CD4-positive, alpha-beta T cell treated with Interleukin-4 for 1 hour (primary cell): Measurements from ENCODE around the gene WWC2.

Source experiments
- DNase-seq, 2 donors: peaks; one replicate each; pipeline ENCODE4 v3.0.0-alpha.2; 2020 to 2022

The WWC2 gene

DNA sequence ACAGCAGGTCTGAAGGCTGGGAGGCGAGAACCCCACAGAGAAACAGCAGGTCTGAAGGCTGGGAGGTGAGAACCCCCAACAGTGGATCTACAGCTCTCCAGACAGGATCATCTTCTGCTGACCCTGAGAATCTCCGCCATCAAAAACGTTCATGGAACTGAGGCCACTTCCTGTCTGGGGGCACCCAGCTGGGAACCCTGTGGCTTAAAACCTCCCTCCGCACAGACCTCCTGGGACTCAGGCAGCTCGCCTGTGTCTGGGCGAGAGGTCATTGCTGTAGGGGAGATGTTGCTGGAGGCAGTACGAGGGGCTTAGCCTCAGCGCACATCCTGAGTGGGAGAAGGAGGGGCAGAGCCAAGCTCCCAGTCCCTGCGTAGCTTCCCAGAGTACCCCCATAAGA lies 238.3 kb downstream of the WWC2 start:
- no peak for DNase-seq

- DNase-seq: no peak
Observed at GRCh38 chr4:183337833-183338232, 238.8 kb downstream of the WWC2 start.

- DNase-seq: no peak
Observed at GRCh38 chr4:183342541-183343533, 243.8 kb downstream of the WWC2 start.

GRCh38 chr4:183343730-183344129 lies 244.7 kb downstream of the WWC2 start:
- no peak for DNase-seq

DNA sequence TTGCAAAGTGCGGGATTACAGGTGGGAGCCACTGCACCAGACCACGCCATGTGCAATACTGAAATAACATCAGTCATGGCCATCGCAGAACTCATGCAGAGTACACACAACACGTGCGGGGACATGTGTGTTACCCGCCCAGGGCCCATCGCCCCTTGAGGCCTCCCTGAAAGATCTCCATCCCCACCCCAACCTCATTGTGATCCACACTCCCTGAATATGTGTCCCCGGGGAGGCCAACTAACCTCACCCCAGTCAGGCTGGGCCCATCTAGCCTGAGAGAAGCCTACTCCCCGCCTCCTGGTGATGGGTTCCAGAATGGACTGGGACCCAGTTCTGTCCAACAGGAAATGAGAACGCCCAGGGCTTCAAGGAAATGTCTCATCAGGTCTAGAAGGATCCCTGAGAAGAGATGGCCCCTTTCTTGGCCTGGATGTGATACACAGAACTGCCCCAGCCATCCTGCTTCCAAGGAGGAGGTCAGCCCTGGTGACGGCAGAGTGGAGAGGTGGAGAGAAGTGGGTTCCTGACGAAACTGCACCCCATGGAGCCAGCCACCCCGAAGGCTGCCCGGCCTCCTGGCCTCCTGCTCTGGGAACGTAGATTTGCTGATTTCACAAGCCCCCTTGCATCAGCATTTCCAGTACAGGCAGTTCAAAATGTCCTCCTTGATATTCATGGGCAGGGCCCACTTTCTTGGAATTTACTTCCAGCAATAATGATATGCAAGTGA lies 245.6 kb downstream of the WWC2 start:
- DNase-seq: no peak

DNA sequence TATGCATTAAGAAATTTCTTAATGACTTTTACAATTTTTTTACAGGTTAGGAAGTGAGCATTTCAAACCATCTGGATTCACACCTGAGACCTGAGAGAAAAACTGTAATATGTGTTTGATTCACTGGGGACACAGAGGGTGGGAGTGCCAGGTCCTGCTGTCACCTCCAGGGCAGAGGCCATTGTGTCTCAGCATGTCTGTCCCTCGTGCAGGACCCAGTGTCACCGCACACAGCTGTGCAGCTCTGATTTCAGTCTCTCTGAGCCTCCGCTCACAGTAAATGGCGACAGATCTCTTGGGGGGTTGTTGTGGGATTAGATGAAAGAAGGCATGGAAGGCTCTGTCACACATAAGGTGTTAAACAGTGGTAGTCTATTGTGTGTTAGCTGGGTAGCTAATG lies 246.2 kb downstream of the WWC2 start:
- no peak for DNase-seq

DNA sequence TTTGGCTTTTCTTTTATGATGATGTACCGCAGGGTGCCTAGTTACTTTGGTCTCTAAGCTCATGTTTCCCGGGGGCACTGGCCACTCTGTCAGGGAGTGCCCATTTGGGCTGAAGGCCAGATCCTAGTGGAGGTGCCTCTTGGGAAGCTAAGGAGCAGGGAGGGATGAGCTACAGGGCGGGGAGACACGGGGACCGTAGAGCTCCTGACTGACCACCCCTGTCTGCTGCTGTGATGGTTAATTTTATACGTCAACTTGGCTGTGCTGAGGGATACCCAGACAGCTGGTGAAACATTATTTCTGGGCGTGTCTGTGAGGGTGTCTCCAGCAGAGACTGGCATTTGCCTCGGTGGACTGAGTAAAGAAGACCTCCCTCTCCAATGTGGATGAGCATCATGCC lies 248.1 kb downstream of the WWC2 start:
- DNase-seq: no peak

GRCh38 chr4:183347566-183347965 lies 248.5 kb downstream of the WWC2 start:
- DNase-seq: no peak

- DNase-seq: no peak
Observed at GRCh38 chr4:183348136-183348535, 249.1 kb downstream of the WWC2 start.

DNA sequence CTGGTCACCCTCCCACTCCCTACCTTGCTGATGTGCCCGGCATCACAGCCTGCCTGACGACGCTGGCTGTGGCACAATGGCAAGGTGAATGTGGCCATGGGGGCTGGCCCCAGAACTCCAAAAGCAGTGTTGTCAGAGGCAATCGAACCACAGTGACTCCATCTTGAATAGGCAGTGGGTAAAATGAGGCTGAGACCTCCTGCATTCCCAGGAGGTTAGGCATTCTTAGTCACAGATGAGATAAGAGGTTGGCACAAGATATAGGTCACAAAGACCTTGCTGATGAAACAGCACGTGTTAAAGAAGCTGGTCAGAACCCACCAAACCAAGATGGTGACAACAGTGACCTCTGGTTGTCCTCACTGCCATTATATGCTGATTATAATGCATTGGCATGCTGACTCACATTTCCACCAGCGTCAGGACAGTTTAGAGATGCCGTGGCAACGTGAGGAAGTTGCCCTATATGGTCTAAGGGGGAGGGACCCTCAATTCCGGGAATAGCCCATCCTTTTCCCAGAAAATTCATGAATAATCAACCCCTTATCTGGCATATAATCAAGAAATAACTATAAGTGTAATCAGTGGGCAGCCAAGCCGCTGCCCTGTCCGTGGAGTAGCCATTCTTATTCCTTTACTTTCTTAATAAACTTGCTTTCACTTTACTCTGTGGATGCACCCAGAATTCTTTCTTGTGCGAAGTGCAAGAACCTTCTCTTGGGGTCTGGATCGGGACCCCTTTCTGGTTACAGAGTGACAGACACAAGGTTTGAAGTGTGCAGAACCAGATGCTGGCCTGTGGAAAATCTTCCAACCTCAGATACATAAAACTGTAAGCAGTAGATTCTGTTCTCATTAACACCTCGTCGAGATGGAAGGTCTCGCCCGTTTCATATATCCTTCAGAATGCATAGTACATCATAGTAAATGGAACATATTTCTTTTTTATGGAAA lies 249.9 kb downstream of the WWC2 start:
- peak; percentile 2 to 29 for DNase-seq

DNA sequence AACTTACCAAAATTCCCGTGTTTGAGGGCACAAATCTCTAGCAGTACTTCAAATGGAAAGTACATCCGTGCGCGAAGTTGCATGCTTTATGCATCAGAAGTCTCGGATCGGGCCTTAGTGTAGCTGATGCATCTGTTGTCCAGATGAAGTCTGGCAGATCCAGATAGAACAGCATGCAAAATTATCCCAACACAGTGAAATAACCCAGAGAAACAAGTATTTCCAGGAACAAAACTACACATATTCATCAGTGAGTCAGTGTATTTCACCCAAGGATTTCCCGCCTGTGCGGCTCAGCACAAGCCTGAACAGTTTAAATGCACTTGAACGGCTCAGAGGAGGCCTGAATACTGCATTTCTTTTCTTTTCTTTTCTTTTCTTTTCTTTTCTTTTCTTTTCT lies 250.6 kb downstream of the WWC2 start:
- DNase-seq: no peak

DNA sequence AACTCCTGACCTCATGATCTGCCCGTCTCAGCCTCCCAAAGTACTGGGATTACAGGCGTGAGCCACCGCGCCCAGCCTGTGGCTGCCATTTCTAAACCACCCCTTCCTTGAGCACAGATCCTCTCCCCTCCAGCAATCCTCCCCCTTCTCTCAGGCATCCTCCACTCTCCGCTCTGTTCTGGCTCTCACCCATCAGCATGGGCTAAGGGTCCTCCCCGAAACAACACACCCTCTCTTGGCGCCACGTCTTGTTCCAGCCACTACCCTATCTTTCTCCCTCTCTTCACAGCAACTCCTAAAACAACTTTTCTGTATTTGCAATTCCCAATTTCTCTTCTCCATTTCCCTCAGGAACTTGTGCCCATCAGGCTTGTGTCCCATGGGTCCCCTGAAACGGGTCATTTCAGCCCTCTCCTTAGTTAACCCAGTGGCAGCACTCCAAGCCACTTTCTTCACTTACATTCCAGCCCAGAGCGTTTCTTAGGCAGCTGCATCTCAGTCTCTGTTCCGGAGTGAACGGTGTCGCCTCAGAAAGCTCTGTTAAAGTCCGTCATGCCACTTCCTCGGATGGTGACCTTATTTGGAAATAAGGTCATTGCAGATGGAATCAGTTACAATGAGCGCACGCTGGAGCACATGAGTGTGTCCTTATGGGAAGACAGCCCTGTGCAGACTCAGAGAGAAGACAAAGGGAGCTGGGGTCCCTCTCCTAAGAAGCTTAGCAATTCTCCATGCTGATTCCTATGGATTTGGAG lies 251.4 kb downstream of the WWC2 start:
- no peak for DNase-seq

- DNase-seq: no peak
Observed at GRCh38 chr4:183352546-183352945, 253.5 kb downstream of the WWC2 start.

DNA sequence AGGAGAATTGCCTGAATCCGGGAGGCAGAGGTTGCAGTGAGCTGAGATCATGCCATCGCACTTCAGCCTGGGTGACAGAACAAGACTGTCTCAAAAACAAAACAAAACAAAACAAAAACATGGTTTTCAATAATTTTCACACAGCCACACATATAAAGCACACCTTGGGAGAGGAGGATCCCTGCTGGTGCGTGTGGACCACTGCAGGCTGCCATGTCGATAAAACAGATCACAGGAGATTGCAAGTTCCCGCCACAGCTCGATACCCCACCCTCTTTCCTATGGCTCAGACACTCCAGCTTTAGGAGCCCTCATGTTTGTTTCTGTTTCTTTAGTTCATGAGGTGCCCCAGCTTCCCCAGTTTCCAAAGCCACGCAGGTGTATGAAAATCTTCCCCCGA lies 254.5 kb downstream of the WWC2 start:
- no peak for DNase-seq

DNA sequence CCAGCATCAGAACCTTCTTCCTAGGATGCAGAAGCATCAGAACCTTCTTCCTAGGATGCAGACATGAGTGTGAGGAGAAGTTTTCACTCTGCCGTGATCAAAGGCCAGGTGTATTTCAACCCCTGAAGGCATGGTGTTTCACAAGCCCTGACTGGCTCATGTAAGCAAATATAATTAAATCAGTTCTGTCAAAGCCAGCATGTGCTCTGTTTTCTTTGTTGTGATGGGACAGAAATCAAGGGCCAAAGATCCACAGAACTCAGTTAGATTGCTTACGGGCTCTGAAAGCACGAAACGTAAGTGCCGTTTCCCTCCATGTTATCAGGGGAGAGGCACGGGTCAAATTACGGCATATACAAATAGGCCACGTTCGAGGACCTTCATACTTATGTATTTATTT lies 255.2 kb downstream of the WWC2 start:
- no peak for DNase-seq

DNA sequence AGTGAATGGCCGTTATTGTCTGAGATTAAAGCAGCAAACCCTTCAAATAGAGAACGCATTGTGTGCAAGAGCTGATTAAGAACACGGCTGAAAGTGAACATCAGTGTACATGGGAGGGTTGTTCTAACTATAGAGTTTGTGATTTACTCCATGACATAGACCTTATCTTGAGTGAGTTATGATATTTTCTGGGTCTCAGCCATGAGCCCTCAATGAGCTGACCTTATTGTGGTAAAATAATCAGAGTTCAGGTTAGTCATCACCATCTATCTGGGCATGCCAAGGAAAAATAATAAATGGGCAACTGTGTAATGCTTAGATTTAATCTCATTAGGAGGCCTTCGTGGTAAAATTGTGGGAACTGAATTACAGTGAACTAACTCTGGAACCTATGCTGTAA lies 256.3 kb downstream of the WWC2 start:
- DNase-seq: no peak

DNA sequence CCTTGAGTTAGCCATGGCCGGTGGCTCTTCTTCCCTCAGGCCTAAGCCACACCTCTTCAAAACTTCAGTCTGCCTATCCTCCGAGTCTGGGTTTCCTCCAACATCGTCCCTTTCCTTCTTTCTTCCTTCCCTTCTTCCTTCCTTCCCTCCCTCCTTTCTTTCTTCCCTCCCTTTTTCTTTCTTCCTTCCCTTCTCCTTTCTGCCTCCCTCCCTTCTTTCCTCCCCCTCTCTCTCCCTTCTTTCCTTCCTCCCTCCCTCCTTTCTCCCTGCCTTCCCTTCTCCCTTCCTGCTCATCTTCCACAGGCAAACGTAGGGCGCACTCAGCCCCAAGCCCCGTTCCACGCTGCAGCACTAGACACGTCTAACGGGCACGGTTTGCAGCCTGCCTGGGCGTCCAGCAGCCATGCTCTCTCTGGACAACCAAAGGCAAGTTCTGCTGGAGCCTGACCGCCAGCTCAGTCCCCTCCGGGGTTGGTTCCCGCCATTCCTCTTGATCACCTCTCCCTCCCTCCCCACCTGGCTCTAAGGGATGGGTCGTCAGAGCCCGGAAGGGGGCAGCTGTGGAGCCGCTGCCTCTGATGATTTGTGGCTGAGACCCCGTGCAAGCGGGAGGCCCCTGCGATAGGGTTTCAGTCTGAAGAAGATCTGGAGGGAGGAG lies 257.2 kb downstream of the WWC2 start:
- no peak for DNase-seq

DNA sequence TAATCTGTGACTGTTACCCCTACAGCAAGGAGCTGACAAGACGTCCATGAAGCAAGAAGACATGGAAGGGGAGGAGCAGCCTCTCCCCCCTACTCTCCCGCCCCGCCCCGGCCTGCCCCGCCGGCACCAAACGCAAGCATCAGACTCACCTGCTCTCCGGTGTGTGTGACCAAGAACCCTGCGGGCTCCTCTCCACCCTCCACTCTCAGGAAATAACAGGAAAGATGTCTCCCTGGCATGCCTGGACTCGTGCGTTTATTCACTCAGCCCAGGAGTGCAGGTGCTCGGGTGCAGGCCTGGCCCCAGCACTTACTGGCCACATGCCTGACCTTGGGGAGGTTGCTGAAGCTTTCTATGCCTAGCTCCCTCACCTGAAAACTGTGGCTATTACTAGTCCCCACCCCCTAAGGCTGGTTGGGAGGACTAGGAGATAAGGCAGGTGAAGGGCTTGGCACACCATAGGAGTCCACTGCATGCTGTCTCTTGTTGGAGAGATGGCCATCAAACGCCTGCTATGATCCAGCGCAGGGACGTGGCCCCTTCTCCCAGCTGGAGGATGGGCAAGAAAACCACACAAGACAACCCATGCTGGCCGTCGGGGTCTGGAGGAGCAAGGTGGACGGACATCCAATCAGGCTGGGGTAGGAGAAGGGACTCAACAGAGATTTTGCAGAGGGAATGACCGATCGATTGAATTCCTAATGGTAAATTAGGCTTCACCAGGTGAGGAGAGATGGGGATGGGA lies 258.0 kb downstream of the WWC2 start:
- no peak for DNase-seq

- no peak for DNase-seq
Observed at GRCh38 chr4:183358215-183358755, 259.2 kb downstream of the WWC2 start.

GRCh38 chr4:183360161-183360919 lies 261.3 kb downstream of the WWC2 start:
- DNase-seq: no peak
